ENCODE measurements around the gene PCDH9. TPM values are rescaled to one million over a fixed set of nuclear protein-coding genes. Genes with fewer than 3 reads are reported as not detected.

Gene PCDH9
- total RNA-seq, 6 donors from 2014 or later, result 3.1 to 19.4 (median 7.8) TPM

- no peaks in the 10 kb centered on the region for H3K36me3 ChIP-seq
- ATAC-seq (ENCODE audit: low FRiP score in 2 of 2), result peak; percentile 98 to 99
- peak; percentile 94 to 98 for DNase-seq
- peak overlapping the region; percentile 44 to 87 (median 77) for H3K4me3 ChIP-seq
- H3K27me3 ChIP-seq, result no peaks in the 10 kb centered on the region
- peak overlapping the region; percentile 77 to 89 (median 84) for H3K27ac ChIP-seq
- TF ChIP-seq EP300 (IDR thresholded peaks at IDR 0.05) (peak in 1 of 4 donors; percentile 29), POLR2A (IDR thresholded peaks at IDR 0.05) (peak in 2 of 4 donors; percentile 6 to 78), POLR2AphosphoS5 (IDR thresholded peaks at IDR 0.05) (peak; percentile 32 to 70)
- TF ChIP-seq, protein P1, sequence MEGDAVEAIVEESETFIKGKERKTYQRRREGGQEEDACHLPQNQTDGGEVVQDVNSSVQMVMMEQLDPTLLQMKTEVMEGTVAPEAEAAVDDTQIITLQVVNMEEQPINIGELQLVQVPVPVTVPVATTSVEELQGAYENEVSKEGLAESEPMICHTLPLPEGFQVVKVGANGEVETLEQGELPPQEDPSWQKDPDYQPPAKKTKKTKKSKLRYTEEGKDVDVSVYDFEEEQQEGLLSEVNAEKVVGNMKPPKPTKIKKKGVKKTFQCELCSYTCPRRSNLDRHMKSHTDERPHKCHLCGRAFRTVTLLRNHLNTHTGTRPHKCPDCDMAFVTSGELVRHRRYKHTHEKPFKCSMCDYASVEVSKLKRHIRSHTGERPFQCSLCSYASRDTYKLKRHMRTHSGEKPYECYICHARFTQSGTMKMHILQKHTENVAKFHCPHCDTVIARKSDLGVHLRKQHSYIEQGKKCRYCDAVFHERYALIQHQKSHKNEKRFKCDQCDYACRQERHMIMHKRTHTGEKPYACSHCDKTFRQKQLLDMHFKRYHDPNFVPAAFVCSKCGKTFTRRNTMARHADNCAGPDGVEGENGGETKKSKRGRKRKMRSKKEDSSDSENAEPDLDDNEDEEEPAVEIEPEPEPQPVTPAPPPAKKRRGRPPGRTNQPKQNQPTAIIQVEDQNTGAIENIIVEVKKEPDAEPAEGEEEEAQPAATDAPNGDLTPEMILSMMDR (IDR thresholded peaks at IDR 0.05), result peak in 1 of 6 experiments; percentile 34
- H3K4me1 ChIP-seq, result peaks cover 0 to 28% (median 13%) of the 10 kb centered on the region in 4 donors
- WGBS, 2 donors, result 0% methylated on average over 37 to 57 of the region's 86 CpGs
- H3K9me3 ChIP-seq, result no peaks in the 10 kb centered on the region
Measured at GRCh38 chr13:67230404-67231288, 510 bp upstream of the PCDH9 start.

DNA sequence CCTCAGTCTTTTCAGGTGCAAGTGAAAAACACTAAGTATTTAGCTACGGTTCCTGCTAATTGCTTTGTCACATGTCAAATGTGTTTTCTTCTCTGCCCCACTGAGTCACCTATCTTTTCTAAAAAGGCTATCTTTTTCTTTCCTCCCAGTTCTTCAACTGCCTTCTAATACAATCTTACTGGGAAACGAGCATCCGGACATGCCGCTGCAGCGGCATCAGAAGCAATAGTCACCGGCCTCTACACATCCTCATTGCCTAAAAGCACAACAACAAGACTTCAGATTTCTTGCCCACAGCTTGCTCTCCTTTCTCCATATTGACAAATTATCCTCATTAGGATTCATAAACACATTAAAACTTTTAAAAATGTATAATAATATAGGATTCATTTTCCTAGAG lies 1.2 kb downstream of the PCDH9 start:
- WGBS, 2 donors, result 3 to 9% methylated on average over 6 of the region's 6 CpGs
- Histone ChIP-seq H3K4me1 (peaks cover 4 to 43% (median 16%) of the 10 kb centered on the region in 4 donors), H3K4me3 (peak overlapping the region in 3 of 4 donors; percentile 68 to 87 (median 86)), H3K9me3 (no peaks in the 10 kb centered on the region), H3K36me3 (no peaks in the 10 kb centered on the region), H3K27me3 (no peaks in the 10 kb centered on the region), H3K27ac (no peak overlapping the region)
- ATAC-seq (ENCODE audit: low FRiP score in 2 of 2) (no peak), DNase-seq (no peak)
- TF ChIP-seq EP300 (IDR thresholded peaks at IDR 0.05) (no peak), POLR2AphosphoS5 (IDR thresholded peaks at IDR 0.05) (no peak), POLR2A (IDR thresholded peaks at IDR 0.05) (no peak)
- TF ChIP-seq, protein P1 (IDR thresholded peaks at IDR 0.05), result no peak

DNA sequence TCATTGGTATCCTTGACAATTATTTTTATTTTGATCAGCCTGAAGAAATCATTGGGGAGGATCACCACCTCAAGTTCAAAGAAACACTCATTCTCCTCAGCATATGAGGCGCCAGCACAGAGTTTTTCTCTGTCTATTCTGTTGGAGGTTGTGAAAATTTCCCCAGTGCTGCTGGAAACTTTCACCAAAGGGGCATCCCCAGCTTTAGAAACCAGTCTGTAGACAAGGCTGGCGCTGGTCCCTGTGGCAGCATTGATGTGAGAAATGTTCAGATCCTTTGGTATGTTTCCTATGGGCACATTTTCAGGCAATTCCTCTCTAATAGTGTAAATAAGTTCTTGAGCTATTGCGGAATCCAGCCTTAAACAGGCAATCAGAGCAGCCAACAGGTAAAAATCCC lies 2.1 kb downstream of the PCDH9 start:
- H3K27ac ChIP-seq, result no peak overlapping the region
- H3K27me3 ChIP-seq, result no peaks in the 10 kb centered on the region
- peaks cover 7 to 43% (median 18%) of the 10 kb centered on the region in 4 donors for H3K4me1 ChIP-seq
- no peaks in the 10 kb centered on the region for H3K36me3 ChIP-seq
- H3K4me3 ChIP-seq, result peak overlapping the region in 2 of 4 donors; percentile 86 to 87
- ATAC-seq (ENCODE audit: low FRiP score in 2 of 2), result no peak
- DNase-seq, result peak in 1 of 2 donors; percentile 27
- TF ChIP-seq POLR2A (IDR thresholded peaks at IDR 0.05), result no peak
- no peak for TF ChIP-seq POLR2AphosphoS5 (IDR thresholded peaks at IDR 0.05)
- TF ChIP-seq EP300 (IDR thresholded peaks at IDR 0.05), result no peak
- TF ChIP-seq, protein P1 (IDR thresholded peaks at IDR 0.05), result no peak
- 70 to 73% methylated on average over 3 of the region's 3 CpGs for WGBS, 2 donors
- no peaks in the 10 kb centered on the region for H3K9me3 ChIP-seq

- Histone ChIP-seq H3K9me3 (no peaks in the 10 kb centered on the region), H3K4me3 (peak overlapping the region in 1 of 4 donors; percentile 87), H3K27ac (no peak overlapping the region), H3K36me3 (no peaks in the 10 kb centered on the region), H3K27me3 (no peaks in the 10 kb centered on the region), H3K4me1 (peaks cover 7 to 43% (median 18%) of the 10 kb centered on the region in 4 donors)
- no peak for TF ChIP-seq POLR2AphosphoS5 (IDR thresholded peaks at IDR 0.05)
- TF ChIP-seq, protein P1 (IDR thresholded peaks at IDR 0.05), result no peak
- TF ChIP-seq EP300 (IDR thresholded peaks at IDR 0.05), result no peak
- no peak for TF ChIP-seq POLR2A (IDR thresholded peaks at IDR 0.05)
- WGBS, 2 donors, result 89 to 91% methylated on average over 12 of the region's 12 CpGs
- ATAC-seq (ENCODE audit: low FRiP score in 2 of 2) (no peak), DNase-seq (no peak)
Measured at GRCh38 chr13:67227131-67227983, 2.8 kb downstream of the PCDH9 start.

Data from upper lobe of left lung (tissue), 6 donors.